BE2C (cell line): ENCODE data around the gene RNF19B.
"Not testable (repeated sequence)": the region's sequence is repeated elsewhere in the genome, so short reads cannot be mapped to it uniquely, and the experiment has no call there.

ENCODE experiments used
- DNase-seq: peaks from one replicate; pipeline ENCODE4 v3.0.0-alpha.2; 2020
- H3K27me3 ChIP-seq: fragments of 250-450 bp; sonication (Bioruptor Pico); 2 replicates; pipeline ENCODE4 v1.5.1; 2020; ENCODE audit warnings: mild to moderate bottlenecking
- H3K36me3 ChIP-seq: fragments of 250-450 bp; sonication (Bioruptor Pico); 2 replicates; pipeline ENCODE4 v1.5.1; 2020; ENCODE audit warnings: mild to moderate bottlenecking
- H3K4me1 ChIP-seq: fragments of 250-450 bp; sonication (Bioruptor Pico); 2 replicates; pipeline ENCODE4 v1.5.1; 2020
- H3K4me3 ChIP-seq: 2 replicates; pipeline ENCODE4 v1.5.1; 2011; ENCODE audit warnings: low read depth, low read length
- H3K9me3 ChIP-seq: fragments of 250-450 bp; sonication (Bioruptor Pico); 2 replicates; pipeline ENCODE4 v1.5.1; 2020
- TF ChIP-seq, protein P1 (sequence below): IDR thresholded peaks from 2 replicates; pipeline ENCODE4 v1.5.1; 2012; ENCODE audit warnings: mild to moderate bottlenecking, low read depth, low read length

Gene RNF19B

DNA sequence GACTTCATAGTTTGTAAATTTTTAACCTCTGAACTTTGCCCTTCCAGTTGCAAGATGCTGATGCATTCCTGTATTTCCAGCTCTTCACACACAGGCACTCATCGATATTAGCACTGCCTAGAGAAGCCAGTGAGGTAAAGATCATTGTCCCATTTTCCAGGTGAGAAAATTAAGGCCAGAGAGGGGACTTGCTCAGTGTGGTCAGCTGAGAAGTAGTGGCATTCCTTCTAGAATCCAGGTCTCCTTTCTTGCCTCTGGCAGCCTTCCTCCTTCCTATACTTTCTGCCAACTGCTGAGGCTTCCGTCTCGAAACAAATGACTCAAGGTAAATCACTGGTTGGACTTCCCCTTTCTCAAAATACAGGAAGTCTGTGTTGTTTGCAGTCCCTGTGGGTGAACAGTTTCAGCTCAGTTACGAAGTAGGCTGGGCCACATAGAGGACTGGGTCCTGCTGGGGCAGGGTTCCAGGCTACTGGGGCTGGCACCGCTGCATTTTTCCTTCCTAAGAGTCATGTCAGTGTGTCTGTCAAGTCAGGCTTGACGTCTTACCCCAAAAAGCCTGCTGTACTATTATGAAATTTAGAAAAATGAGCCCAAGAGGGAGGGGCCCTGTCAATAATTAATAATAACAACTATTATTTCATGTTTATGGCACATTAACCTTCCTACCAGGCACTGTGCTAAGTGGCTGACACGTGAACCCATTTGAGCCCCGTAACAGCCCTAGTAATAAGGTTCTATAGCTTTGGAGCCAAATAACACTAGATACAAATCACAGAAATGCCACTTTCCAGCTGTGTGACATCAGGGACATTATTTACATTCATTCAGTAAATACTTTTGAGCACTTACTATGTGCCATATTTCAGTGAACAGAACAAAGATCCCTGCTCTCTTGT is 16.6 kb upstream of the RNF19B start:
- H3K4me1 ChIP-seq: no peaks in the 10 kb centered on the region
- H3K36me3 ChIP-seq: no peaks in the 10 kb centered on the region
- DNase-seq: no peak
- H3K4me3 ChIP-seq: no peak overlapping the region
- no peaks in the 10 kb centered on the region for H3K9me3 ChIP-seq
- TF ChIP-seq, protein P1, sequence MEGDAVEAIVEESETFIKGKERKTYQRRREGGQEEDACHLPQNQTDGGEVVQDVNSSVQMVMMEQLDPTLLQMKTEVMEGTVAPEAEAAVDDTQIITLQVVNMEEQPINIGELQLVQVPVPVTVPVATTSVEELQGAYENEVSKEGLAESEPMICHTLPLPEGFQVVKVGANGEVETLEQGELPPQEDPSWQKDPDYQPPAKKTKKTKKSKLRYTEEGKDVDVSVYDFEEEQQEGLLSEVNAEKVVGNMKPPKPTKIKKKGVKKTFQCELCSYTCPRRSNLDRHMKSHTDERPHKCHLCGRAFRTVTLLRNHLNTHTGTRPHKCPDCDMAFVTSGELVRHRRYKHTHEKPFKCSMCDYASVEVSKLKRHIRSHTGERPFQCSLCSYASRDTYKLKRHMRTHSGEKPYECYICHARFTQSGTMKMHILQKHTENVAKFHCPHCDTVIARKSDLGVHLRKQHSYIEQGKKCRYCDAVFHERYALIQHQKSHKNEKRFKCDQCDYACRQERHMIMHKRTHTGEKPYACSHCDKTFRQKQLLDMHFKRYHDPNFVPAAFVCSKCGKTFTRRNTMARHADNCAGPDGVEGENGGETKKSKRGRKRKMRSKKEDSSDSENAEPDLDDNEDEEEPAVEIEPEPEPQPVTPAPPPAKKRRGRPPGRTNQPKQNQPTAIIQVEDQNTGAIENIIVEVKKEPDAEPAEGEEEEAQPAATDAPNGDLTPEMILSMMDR: no peak
- H3K27me3 ChIP-seq: no peaks in the 10 kb centered on the region

DNA sequence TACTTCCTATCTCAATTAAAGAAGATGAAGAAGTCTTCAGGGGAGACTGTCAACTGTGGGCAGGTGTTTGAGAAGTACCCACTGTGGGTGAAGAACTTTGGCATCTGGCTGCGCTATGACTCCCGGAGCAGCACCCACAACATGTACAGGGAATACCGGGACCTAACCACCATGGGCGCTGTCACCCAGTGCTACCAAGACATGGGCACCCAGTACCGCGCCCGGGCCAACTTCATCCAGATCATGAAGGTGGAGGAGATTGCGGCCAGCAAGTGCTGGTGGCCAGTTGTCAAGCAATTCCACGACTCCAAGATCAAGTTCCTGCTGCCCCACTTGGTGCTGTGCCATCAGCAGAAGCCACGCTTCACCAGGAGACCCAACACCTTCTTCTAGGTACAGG is 15.5 kb upstream of the RNF19B start:
- TF ChIP-seq, protein P1: no peak
- H3K27me3 ChIP-seq: no peaks in the 10 kb centered on the region
- DNase-seq: no peak
- H3K36me3 ChIP-seq: no peaks in the 10 kb centered on the region
- no peak overlapping the region for H3K4me3 ChIP-seq
- no peaks in the 10 kb centered on the region for H3K9me3 ChIP-seq
- no peaks in the 10 kb centered on the region for H3K4me1 ChIP-seq

DNA sequence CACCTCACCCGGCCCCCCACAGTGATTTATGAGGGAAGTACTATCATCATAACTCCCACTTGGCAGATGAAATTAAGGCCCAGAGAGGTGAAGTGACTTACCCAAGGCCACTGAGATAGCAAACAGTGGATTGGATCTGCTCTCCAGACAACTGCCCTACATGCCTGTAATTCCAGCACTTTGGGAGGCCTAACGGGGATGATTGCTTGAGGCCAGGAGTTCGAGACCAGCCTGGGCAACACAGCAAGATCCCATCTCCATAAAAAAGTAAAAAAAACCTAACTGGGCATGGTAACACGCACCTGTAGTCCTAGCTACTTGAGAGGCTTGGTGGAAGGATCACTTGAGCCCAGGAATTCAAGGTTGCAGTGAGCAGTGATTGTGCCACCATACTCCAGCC is 14.2 kb upstream of the RNF19B start:
- TF ChIP-seq, protein P1: no peak
- H3K4me3 ChIP-seq: no peak overlapping the region

GRCh38 chr1:32977546-32978087 is 13.0 kb upstream of the RNF19B start:
- Histone ChIP-seq H3K4me3 (no peak overlapping the region), H3K4me1 (no peaks in the 10 kb centered on the region), H3K9me3 (no peaks in the 10 kb centered on the region), H3K27me3 (no peaks in the 10 kb centered on the region), H3K36me3 (no peaks in the 10 kb centered on the region)
- DNase-seq: no peak
- TF ChIP-seq, protein P1: no peak

More for the DNA sequence above, 14.2 kb upstream of the RNF19B start:
- no peaks in the 10 kb centered on the region for H3K4me1 ChIP-seq
- H3K9me3 ChIP-seq: no peaks in the 10 kb centered on the region
- no peaks in the 10 kb centered on the region for H3K36me3 ChIP-seq
- H3K27me3 ChIP-seq: no peaks in the 10 kb centered on the region
- no peak for DNase-seq

DNA sequence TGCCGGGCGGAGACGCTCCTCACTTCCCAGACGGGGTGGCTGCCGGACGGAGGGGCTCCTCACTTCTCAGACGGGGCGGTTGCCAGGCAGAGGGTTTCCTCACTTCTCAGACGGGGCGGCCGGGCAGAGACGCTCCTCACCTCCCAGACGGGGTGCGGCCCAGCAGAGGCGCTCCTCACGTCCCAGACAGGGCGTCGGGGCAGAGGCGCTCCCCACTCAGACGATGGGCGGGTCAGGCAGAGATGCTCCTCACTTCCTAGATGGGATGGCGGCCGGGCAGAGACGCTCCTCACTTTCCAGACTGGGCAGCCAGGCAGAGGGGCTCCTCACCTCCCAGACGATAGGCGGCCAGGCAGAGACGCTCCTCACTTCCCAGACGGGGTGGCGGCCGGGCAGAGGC is 10.4 kb upstream of the RNF19B start:
- DNase-seq, H3K4me1 ChIP-seq, H3K9me3 ChIP-seq, H3K4me3 ChIP-seq, H3K36me3 ChIP-seq, H3K27me3 ChIP-seq: not testable (repeated sequence)

- H3K4me1 ChIP-seq, DNase-seq, H3K36me3 ChIP-seq, H3K27me3 ChIP-seq, H3K9me3 ChIP-seq: not testable (repeated sequence)
- H3K4me3 ChIP-seq: peak overlapping the region; percentile 56
These were observed 8.8 kb upstream of the RNF19B start for GRCh38 chr1:32973458-32973857.

DNA sequence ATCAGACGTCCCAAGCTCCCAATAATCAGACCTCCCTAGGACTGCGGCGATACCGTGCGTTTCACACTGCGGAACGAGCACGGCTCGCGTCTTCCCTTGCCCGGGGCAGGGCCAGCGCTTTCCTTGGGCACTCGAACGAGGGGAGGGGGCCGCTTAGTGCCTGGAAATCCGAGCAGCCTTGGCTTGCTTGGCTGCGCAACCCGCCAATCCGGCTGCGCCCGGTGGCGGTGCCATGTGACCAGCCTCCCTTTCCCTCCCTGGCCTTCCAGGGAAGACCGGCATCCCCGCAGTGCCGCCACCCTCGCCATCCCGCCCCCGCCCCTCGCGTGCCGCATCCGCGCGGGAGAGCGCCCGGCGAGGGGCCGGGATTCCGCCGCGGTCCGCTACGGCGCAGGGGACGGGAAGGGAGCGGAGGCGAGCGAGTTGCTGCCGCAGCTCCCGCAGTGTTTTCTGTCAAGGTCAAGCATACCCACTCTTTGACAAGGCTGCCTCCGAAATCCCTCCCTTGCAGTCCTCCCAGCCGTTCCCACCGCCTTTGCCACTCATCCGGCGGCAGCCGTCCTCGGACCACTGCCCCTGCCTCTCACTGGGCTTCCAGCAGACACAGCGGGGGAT is 8.3 kb upstream of the RNF19B start:
- TF ChIP-seq, protein P1: no peak
- no peaks in the 10 kb centered on the region for H3K36me3 ChIP-seq
- no peaks in the 10 kb centered on the region for H3K27me3 ChIP-seq
- H3K9me3 ChIP-seq: no peaks in the 10 kb centered on the region
- DNase-seq: peak; percentile 66
- H3K4me3 ChIP-seq: peak overlapping the region; percentile 56
- no peaks in the 10 kb centered on the region for H3K4me1 ChIP-seq
